Measurements from ENCODE around the gene RAPGEF4. TPM values are rescaled to one million over a fixed set of nuclear protein-coding genes. Genes with fewer than 3 reads are reported as not detected.

Gene RAPGEF4
- total and polyA plus RNA-seq, 2 of the 8 experiments (the other 6 are each of a cell fraction or from before 2014, with no cell fraction given), result 1.2 to 2.6 TPM

- H3K23me2 ChIP-seq (ENCODE audit: low read depth, low read length), result no peaks in the 10 kb centered on the region
- no peak overlapping the region for H3K56ac ChIP-seq (replicated peaks; ENCODE audit: insufficient read length, low read depth, low read length)
- no peak overlapping the region for H3K18ac ChIP-seq (ENCODE audit: extremely low read depth, low read length)
- H4K5ac ChIP-seq (ENCODE audit: insufficient read length, low read depth, low read length), result no peak overlapping the region
- no peak overlapping the region for H3K23ac ChIP-seq (ENCODE audit: insufficient read length)
- no peak overlapping the region for H3K4ac ChIP-seq (replicated peaks; ENCODE audit: insufficient read length, low read depth, low read length)
- H2BK120ac ChIP-seq (replicated peaks; ENCODE audit: low read depth, low read length), result no peak overlapping the region
- no peak overlapping the region for H2AK5ac ChIP-seq (ENCODE audit: low read depth, low read length)
- H4K20me1 ChIP-seq (replicated peaks in 1 of 2; ENCODE audit: control insufficient read depth in 1 of 2, insufficient read depth in 2 of 2, low read length in 2 of 2), result no peaks in the 10 kb centered on the region
- no peak overlapping the region for H2BK12ac ChIP-seq (ENCODE audit: low read depth, low read length)
- H4K91ac ChIP-seq (replicated peaks; ENCODE audit: insufficient read length, low read length), result no peak overlapping the region
- no peak overlapping the region for H3K4me2 ChIP-seq (ENCODE audit: insufficient read depth in 1 of 2, low read depth in 2 of 2, low read length in 2 of 2)
- H3K79me2 ChIP-seq (ENCODE audit: control insufficient read depth in 1 of 2, insufficient read depth in 2 of 2, low read length in 2 of 2), result no peaks in the 10 kb centered on the region
- no peaks in the 10 kb centered on the region for H3K4me1 ChIP-seq (replicated peaks in 1 of 4; ENCODE audit: control insufficient read depth in 3 of 4, insufficient read depth in 4 of 4, low read length in 3 of 4)
- no peak overlapping the region for H3K9ac ChIP-seq (replicated peaks in 1 of 4; ENCODE audit: extremely low read depth in 1 of 4, low read depth in 3 of 4, low read length in 3 of 4)
- DNase-seq (ENCODE audit: low read depth in 1 of 2, low spot score in 2 of 2), result no peak
- WGBS, 2 experiments (ENCODE audit: extremely low coverage in 1 of 2, insufficient coverage in 1 of 2, insufficient read length in 1 of 2, insufficient replicate concordance in 2 of 2, low coverage in 1 of 2, low lambda C conversion rate in 2 of 2, missing lambda C conversion rate in 1 of 2), result 89% methylated on average over 2 of the region's 2 CpGs; no CpG with 5 or more reads in 1 of the 2 experiments
- POLR2A ChIA-PET (ENCODE audit: partially characterized antibody), result no interaction called here
- no peak overlapping the region for H2BK15ac ChIP-seq (ENCODE audit: low read length)
- H3K9me3 ChIP-seq (ENCODE audit: insufficient read depth in 2 of 2, low read depth in 1 of 2, low read length in 1 of 2), result no peaks in the 10 kb centered on the region
- no peak overlapping the region for H3K4me3 ChIP-seq (ENCODE audit: extremely low read depth in 1 of 4, insufficient read depth in 2 of 4, low read depth in 3 of 4, low read length in 4 of 4)
- TF ChIP-seq TBP (IDR thresholded peaks at IDR 0.05; ENCODE audit: low read depth, low read length) (no peak), GABPA (IDR thresholded peaks at IDR 0.05; ENCODE audit: borderline replicate concordance, insufficient read depth, low read length) (no peak), TEAD4 (IDR thresholded peaks at IDR 0.05; ENCODE audit: low read depth, low read length) (no peak)
- CTCF ChIA-PET (ENCODE audit: partially characterized antibody), result interaction anchor here (0.8 kb wide), 1 partner anchor 96 kb away, joined by 5 read pairs; no protein-coding TSS in a partner anchor
- no peak overlapping the region for H3K27ac ChIP-seq (ENCODE audit: low read depth, low read length)
- no peaks in the 10 kb centered on the region for H3K79me1 ChIP-seq (ENCODE audit: low read depth, low read length)
- no peaks in the 10 kb centered on the region for H3K27me3 ChIP-seq (replicated peaks in 1 of 4; ENCODE audit: control insufficient read depth in 3 of 4, extremely low read depth in 1 of 4, insufficient read depth in 3 of 4, low read length in 3 of 4)
- no peak overlapping the region for H2BK5ac ChIP-seq (ENCODE audit: low read depth, low read length)
- H2BK20ac ChIP-seq (ENCODE audit: low read length), result no peak overlapping the region
- FAIRE-seq, result no peak
- no peak overlapping the region for H3K14ac ChIP-seq (ENCODE audit: insufficient read length)
- no peaks in the 10 kb centered on the region for H3K36me3 ChIP-seq (ENCODE audit: control insufficient read depth in 2 of 4, insufficient read depth in 4 of 4, low read length in 3 of 4)
- H4K8ac ChIP-seq (ENCODE audit: extremely low read depth, insufficient read depth, low read length), result no peak overlapping the region
- no peak overlapping the region for H2AFZ ChIP-seq (ENCODE audit: low read length)
Measured at GRCh38 chr2:172708247-172708646, 27.4 kb upstream of the RAPGEF4 start.

All from H1 (cell line).